A673 (cell line): ENCODE measurements around the gene NAXD. TPM values are rescaled to one million over a fixed set of nuclear protein-coding genes. Genes with fewer than 3 reads are reported as not detected.

Experiments
- BruUV-seq: library from RNA; stranded (reverse); fragments of 400-500 nt; replicated peaks from 2 replicates; lab custom pipeline; 2021; lab: Mats Ljungman, UMichigan
- CTCF ChIA-PET: fragments of 300-600 bp; sonication (Branson Sonifier 250); formaldehyde crosslinking; loops from one replicate; lab custom pipeline; 2022; ENCODE audit warnings: antibody characterized with exemption; lab: Charles Lee
- POLR2A ChIA-PET: fragments of 300-600 bp; sonication (Branson Sonifier 250); formaldehyde crosslinking; loops from one replicate; lab custom pipeline; 2022; ENCODE audit warnings: antibody characterized with exemption; ENCODE audit not compliant: low non-redundant PET; lab: Charles Lee
- DNase-seq: peaks from one replicate; pipeline ENCODE4 v3.0.0-alpha.2; 2015; ENCODE audit warnings: low spot score
- H3K27ac ChIP-seq: fragments of 200-600 bp; sonication (generic); 2 replicates; pipeline ENCODE4 v1.5.1; 2016; ENCODE audit warnings: mixed run types, low read depth, mild to moderate bottlenecking, mixed read lengths, antibody characterized with exemption, low read length; ENCODE audit not compliant: poor library complexity, severe bottlenecking
- H3K27me3 ChIP-seq: fragments of 200-600 bp; sonication (generic); replicated peaks from 2 replicates; pipeline ENCODE4 v1.6.1; 2017; ENCODE audit warnings: mixed run types, low read depth, mild to moderate bottlenecking, mixed read lengths, antibody characterized with exemption, low read length; ENCODE audit not compliant: insufficient read depth, poor library complexity
- H3K36me3 ChIP-seq: fragments of 200-600 bp; sonication (generic); 2 replicates; pipeline ENCODE4 v1.6.1; 2016; ENCODE audit warnings: mixed run types, mild to moderate bottlenecking, mixed read lengths, antibody characterized with exemption, low read length; ENCODE audit not compliant: insufficient read depth, poor library complexity, severe bottlenecking
- H3K4me1 ChIP-seq: fragments of 200-600 bp; sonication (generic); 2 replicates; pipeline ENCODE4 v1.6.1; 2017; ENCODE audit warnings: mixed run types, mild to moderate bottlenecking, mixed read lengths, antibody characterized with exemption, low read length; ENCODE audit not compliant: insufficient read depth, poor library complexity, severe bottlenecking
- H3K4me3 ChIP-seq: fragments of 200-600 bp; sonication (generic); 2 replicates; pipeline ENCODE4 v1.5.1; 2016; ENCODE audit warnings: low read depth, mixed run types, mild to moderate bottlenecking, mixed read lengths, low read length; ENCODE audit not compliant: poor library complexity, severe bottlenecking
- H3K9me3 ChIP-seq: fragments of 200-600 bp; sonication (generic); 2 replicates; pipeline ENCODE4 v1.6.1; 2016; ENCODE audit warnings: mixed run types, low read depth, mild to moderate bottlenecking, mixed read lengths, antibody characterized with exemption, low read length; ENCODE audit not compliant: poor library complexity, severe bottlenecking
- CTCF ChIP-seq: fragments of 300-800, 200-600 bp; sonication (generic); conservative IDR thresholded peaks from 2 replicates; pipeline ENCODE4 v1.5.1; 2017; ENCODE audit warnings: low read depth, mild to moderate bottlenecking, antibody characterized with exemption, low read length, moderate library complexity, mixed read lengths
- EZH2 ChIP-seq: fragments of 200-600 bp; sonication (generic); IDR thresholded peaks from 2 replicates; pipeline ENCODE4 v1.6.1; 2017; ENCODE audit warnings: borderline replicate concordance, low read depth, mild to moderate bottlenecking, mixed read lengths, antibody characterized with exemption, low read length; ENCODE audit not compliant: poor library complexity, severe bottlenecking
- intact Hi-C: fragments of 100-400 bp; cut with micrococcal nuclease; formaldehyde crosslinking; loops from one replicate; pipeline ENCODE4 v1.10.0; 2022; ENCODE audit not compliant: unreplicated experiment
- total RNA-seq: library from RNA; stranded (reverse); gene quantifications from 2 replicates; pipeline ENCODE4 v1.2.3, GENCODE V29; 2021

The NAXD gene
- total RNA-seq, 1 experiment from 2014 or later: 27.9 TPM

GRCh38 chr13:110661256-110661655 is 45.9 kb downstream of the NAXD start:
- POLR2A ChIA-PET: no interaction called here
- intact Hi-C loops: no loop called here

GRCh38 chr13:110662091-110662490 is 46.7 kb downstream of the NAXD start:
- Histone ChIP-seq H3K27ac (no peak overlapping the region), H3K27me3 (no peaks in the 10 kb centered on the region), H3K9me3 (peaks cover 19% of the 10 kb centered on the region), H3K36me3 (peaks cover 66% of the 10 kb centered on the region), H3K4me1 (no peaks in the 10 kb centered on the region), H3K4me3 (no peak overlapping the region)
- ChIA-PET POLR2A (no interaction called here), CTCF (no interaction called here)
- intact Hi-C loops: no loop called here
- BruUV-seq: no TSS peak
- DNase-seq: no peak
- TF ChIP-seq CTCF (no peak), EZH2 (no peak)

More at GRCh38 chr13:110661256-110661655, 45.9 kb downstream of the NAXD start:
- Histone ChIP-seq H3K4me1 (no peaks in the 10 kb centered on the region), H3K4me3 (no peak overlapping the region), H3K27ac (no peak overlapping the region), H3K36me3 (peaks cover 58% of the 10 kb centered on the region), H3K27me3 (no peaks in the 10 kb centered on the region), H3K9me3 (peaks cover 19% of the 10 kb centered on the region)
- DNase-seq: no peak
- CTCF ChIA-PET: no interaction called here
- TF ChIP-seq EZH2: no peak
- no peak for TF ChIP-seq CTCF
- no TSS peak for BruUV-seq

GRCh38 chr13:110662777-110663443 is 47.6 kb downstream of the NAXD start:
- peaks cover 73% of the 10 kb centered on the region for H3K36me3 ChIP-seq
- POLR2A ChIA-PET: no interaction called here

More at GRCh38 chr13:110662777-110663443, 47.6 kb downstream of the NAXD start:
- no TSS peak for BruUV-seq
- Histone ChIP-seq H3K4me3 (no peak overlapping the region), H3K9me3 (peaks cover 17% of the 10 kb centered on the region), H3K4me1 (no peaks in the 10 kb centered on the region), H3K27me3 (no peaks in the 10 kb centered on the region), H3K27ac (no peak overlapping the region)
- no peak for DNase-seq
- TF ChIP-seq CTCF: no peak
- TF ChIP-seq EZH2: no peak
- CTCF ChIA-PET: no interaction called here
- intact Hi-C loops: no loop called here
